HTR-8/SVneo (cell line): Measurements from ENCODE around the gene NXPH2.
"Not testable (repeated sequence)": the region's sequence is repeated elsewhere in the genome, so short reads cannot be mapped to it uniquely, and the experiment has no call there.

Experiments used
- DNase-seq: peaks from one replicate; pipeline ENCODE4 v3.0.0; 2011; ENCODE audit warnings: low spot score, mixed read lengths; ENCODE audit not compliant: insufficient read length
- FAIRE-seq: peaks from 2 replicates; lab custom pipeline; 2011; peaks lifted over from hg19 to GRCh38; lab: Jason Lieb, UNC

NXPH2 gene

DNA sequence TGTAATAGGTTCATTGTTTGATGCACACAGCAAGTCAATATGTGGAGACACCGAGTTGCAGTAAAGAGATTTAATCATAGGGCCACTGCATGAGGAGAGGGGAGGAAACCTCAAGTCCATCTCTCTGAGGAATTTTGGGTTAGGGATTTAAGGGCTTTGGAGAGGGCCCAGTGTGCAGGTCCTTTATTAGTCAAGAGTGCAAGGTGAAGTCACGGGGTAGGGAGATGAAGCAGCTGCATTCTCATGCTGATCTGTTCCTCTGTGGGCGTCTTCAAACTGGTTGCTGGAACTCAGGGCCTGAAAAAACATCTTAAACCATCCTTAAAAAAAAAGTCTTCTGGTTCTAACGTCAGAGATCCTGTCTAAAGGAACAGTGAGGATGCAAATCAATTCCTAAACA lies 131.6 kb downstream of the NXPH2 start:
- DNase-seq, result no peak
- FAIRE-seq, result no peak

DNA sequence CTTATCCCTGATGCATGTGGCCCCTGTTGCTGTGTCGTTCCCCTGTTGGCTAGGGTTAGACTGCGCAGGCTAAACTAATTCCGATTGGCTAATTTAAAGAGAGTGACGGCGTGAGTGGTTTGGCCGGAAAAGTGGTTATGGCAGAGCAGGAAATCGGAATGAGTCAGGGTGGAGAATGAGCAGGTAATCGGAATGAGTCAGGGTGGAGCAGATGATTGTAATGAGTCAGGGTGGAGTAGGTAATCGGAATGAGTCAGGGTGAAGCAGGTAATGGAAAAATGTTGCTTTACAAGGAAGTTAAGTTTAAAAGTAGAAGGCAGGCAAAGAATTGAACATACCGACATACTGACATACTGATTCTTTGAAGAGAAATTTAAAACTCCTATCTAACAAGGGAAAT lies 135.4 kb downstream of the NXPH2 start:
- not testable (repeated sequence) for DNase-seq, FAIRE-seq

DNA sequence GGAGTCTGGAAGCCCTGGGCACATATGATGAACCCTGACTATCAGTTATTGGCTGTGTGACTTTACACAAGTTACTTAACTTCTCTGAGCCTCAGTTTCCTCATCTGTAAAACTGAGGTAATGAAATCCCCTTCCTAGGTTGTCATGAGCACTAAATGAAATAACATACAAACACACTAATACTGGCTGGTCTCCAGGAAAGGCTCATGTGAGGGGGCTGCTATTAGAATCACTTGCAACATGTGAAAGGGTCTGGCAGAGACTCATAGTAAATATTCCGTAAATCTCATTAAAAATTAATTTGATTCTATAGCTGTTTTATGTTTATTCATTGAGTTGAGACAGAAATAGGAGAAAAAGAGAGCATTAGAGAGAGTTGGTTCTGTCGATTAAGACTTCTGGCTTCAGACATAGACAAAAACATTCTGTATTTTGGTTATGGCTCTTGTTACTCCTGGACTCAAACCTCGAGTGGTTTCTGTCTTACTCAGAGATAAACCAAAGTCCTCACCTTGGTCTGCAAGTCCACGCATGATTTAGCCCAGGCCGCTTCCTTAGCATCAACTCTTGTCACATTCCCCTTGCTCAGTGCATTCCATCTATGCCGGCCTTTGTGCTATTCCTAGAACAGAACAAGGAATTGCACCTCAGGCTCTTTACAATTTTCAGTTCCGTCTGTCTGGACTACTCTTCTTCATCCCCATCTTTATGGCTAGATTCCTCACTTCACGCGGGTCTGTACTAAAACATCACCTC lies 139.1 kb downstream of the NXPH2 start:
- no peak for FAIRE-seq
- DNase-seq, result no peak

DNA sequence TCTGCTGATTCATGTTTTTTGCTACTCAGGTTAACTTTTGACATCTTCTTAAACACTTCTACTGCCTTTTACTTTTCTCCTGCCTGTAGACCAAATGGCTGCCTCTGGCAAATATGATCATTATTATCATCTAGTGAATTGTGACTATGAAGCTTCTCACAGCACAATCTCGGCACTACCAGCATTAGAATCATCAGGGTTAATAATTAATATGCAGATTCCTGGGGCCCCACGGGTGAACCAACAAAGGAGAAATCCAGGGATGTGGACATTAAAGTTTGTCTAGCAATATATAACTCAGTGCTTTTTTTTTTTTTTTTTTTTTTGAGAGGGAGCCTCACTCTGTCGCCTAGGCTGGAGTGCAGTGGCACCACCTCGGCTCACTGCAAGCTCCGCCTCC lies 142.5 kb downstream of the NXPH2 start:
- FAIRE-seq, result no peak

DNA sequence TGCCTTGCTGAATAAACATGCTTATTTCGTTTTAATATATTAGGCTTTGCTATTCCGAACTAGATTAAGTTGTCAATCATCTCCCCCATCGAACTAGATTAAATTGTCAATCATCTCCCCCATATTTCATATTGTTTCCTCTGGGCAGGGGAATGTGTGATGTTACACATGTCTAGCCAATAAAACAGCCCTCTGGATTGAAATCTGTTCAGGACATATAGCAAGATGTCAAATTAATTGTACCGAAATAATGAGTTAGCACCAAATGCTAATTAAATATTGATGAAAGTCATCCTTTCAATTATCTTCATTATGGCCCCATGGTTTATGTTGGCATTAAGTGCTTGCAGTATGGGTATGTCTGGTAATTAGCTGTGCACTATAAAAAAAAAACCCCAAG lies 143.1 kb downstream of the NXPH2 start:
- no peak for FAIRE-seq
- no peak for DNase-seq

More for the DNA sequence above, 142.5 kb downstream of the NXPH2 start:
- no peak for DNase-seq

DNA sequence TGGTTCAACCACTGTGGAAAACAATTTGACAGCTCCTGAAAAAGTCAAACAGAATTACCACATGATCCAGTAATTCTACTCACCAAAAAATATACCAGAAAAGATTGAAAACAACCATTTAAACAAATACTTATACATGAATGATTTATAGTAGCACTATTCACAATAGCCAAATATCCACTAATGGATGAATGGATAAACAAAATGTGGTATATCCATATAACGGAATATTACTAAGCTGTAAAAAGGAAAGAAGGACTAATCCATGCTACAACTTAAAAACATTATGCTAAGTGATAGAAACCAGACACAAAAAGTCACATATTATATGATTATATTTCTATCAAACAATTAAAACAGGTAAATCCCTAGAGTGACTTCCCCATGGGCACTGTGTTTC lies 147.1 kb downstream of the NXPH2 start:
- FAIRE-seq, result no peak
- DNase-seq, result no peak

DNA sequence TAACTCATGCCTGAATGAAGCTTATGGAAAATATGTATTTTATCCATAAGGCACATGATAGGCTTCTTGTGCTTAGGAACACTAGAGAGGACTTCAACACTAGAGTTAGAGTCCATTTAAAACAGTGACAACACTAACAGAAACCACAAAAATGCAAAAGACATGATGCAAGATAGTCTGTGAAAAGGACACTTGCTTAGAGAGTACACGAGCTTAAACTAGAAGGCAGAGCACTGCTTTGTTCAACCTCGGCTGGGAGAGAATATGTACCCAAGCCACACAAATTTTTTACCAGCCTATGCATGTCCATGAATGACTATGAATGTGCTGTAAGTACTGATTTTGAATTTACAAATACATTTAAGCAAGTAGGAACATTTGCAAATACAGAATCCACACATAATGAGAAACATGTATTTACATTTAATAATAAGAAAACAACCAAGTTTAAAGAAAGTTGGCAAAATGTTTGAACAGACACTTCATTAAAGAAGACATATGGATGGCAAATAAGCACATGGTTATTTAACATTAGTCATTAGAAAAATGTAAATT lies 148.0 kb downstream of the NXPH2 start:
- no peak for DNase-seq
- no peak for FAIRE-seq

DNA sequence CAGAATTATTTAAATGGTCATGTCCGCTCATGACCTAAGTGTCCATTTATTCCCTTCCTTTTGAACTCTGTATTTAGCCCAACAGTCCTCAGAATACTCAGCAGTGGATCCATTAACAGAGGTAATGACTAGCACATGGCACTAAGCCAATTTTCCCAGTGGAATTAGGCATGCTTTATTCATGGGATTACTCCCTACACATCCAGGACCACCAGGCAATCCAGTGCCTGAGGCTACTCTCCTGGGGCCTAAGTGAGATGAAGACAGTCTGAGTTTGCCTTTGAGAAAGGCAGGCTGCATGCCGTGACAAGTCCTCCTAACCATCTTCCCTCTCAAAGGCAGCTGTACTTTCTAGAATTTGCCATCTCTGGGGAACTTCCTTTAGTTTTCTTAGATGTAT lies 150.0 kb downstream of the NXPH2 start:
- FAIRE-seq, result no peak
- DNase-seq, result no peak

DNA sequence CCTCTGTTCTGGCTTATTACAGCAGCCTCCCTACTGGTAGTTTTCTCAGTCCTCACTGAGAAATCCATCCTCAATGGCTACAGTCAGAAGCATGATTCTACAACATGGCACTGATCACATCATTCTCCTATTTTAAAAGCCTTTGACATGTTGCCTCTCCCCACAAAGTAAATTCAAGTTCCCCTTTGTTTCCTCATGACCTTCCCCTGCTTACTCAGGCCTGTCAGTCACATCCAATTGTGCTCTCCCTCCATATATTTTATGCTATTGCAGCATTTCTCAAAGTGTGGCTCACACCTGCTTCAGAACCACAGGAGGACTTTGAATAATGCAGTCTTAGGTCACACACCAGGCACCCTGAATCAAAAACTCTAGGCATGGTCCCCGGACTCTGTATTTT lies 154.0 kb downstream of the NXPH2 start:
- no peak for DNase-seq
- no peak for FAIRE-seq

DNA sequence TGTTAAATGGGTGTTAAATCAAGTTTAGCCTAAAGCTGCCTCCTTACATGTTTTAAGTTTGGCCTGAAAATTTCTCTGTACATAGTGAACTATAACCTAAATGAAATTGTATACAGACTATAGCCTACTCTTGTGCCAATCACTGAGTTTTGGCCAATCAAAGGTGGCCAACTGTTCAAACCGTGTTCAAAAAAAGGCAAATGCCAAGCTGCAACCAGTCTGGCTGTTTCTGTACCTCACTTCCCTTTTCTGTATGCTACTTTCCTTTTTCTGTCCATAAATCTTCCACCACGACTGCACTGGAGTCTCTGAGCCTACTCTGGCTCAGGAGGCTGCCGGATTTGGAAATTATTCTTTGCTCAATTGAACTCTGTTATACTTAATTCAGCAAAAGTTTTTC lies 157.6 kb downstream of the NXPH2 start:
- DNase-seq (no peak), FAIRE-seq (no peak)

DNA sequence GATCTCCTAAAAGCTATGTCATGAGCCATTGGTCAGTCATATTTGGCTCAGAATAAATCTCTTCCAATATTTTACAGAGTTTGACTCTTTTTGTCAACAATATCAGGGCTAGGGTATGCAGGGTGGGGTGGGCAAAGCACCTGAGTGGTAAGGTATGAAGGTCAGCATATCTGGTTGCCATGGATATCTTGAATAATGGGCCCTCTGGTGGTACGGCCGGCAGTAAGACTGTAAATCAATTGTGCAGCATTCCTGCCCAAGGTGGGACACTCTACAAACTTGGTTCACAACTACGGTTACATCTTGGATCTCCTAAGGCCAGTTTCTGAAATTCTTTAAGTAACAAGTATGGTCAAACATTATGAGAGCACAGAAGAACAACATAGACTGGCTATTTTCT lies 159.1 kb downstream of the NXPH2 start:
- DNase-seq (no peak), FAIRE-seq (no peak)

DNA sequence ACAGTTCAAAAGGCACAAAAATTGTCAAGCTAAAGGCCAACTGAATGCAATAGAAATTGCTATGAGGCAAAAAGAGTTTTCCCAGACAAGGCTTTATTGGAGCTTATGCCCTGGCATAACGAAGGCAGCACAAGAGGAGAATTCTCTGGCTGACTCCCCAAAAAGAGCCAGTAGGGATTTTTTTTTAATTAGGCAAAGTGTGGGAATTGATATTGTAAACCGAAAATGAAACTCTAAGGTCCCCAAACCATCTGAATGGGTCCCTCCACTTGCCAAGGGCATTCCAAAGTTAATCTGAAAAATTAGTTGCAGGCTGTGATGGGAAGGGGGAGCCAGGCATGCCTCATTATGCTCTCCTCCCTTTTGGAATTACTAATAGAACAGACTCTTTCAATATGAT lies 159.8 kb downstream of the NXPH2 start:
- no peak for DNase-seq

More for the DNA sequence above, 159.8 kb downstream of the NXPH2 start:
- FAIRE-seq, result no peak
